Chondrocyte (in vitro differentiated cells): ENCODE results near the gene TSNAX. TPM values are rescaled to one million over a fixed set of nuclear protein-coding genes. Genes with fewer than 3 reads are reported as not detected.
"Not testable (repeated sequence)": the region's sequence is repeated elsewhere in the genome, so short reads cannot be mapped to it uniquely, and the experiment has no call there.

Source experiments
- DNase-seq: peaks from one replicate; pipeline ENCODE4 v3.0.0; 2021; ENCODE audit warnings: mixed read lengths, low spot score
- H3K27ac Mint-ChIP-seq: one replicate; pipeline ENCODE4 v1.8.0; 2021; ENCODE audit warnings: mild to moderate bottlenecking, moderate library complexity, mixed read lengths; ENCODE audit not compliant: unreplicated experiment
- H3K27me3 Mint-ChIP-seq: 2 replicates; pipeline ENCODE4 v1.8.0; 2021; ENCODE audit warnings: low read depth, mixed read lengths
- H3K36me3 Mint-ChIP-seq: 2 replicates; pipeline ENCODE4 v1.8.0; 2021; ENCODE audit warnings: low read depth, mixed read lengths
- H3K4me1 Mint-ChIP-seq: 2 replicates; pipeline ENCODE4 v1.8.0; 2021; ENCODE audit warnings: low read depth, mild to moderate bottlenecking, mixed read lengths
- H3K4me3 Mint-ChIP-seq: one replicate; pipeline ENCODE4 v1.8.0; 2021; ENCODE audit warnings: mild to moderate bottlenecking, moderate library complexity, mixed read lengths; ENCODE audit not compliant: unreplicated experiment
- H3K9me3 Mint-ChIP-seq: 2 replicates; pipeline ENCODE4 v1.8.0; 2021; ENCODE audit warnings: low read depth, mixed read lengths
- CTCF ChIP-seq: fragments of 200-600 bp; sonication (generic); IDR thresholded peaks from 2 replicates; pipeline ENCODE4 v1.5.0; 2021; ENCODE audit warnings: antibody characterized with exemption, mild to moderate bottlenecking, moderate library complexity
- total RNA-seq: library from RNA; stranded (reverse); gene quantifications from 3 replicates; pipeline ENCODE4 v1.2.1, GENCODE V29; 2021

The TSNAX gene
- total RNA-seq, 1 donor from 2014 or later = 36.8 TPM

GRCh38 chr1:231561647-231562383 lies 33.3 kb downstream of the TSNAX start:
- Mint-ChIP-seq H3K9me3 (no peaks in the 10 kb centered on the region), H3K27ac (no peak overlapping the region), H3K27me3 (no peaks in the 10 kb centered on the region), H3K36me3 (peaks cover 9% of the 10 kb centered on the region), H3K4me3 (no peak overlapping the region), H3K4me1 (peaks cover 14% of the 10 kb centered on the region)
- no peak for TF ChIP-seq CTCF
- DNase-seq = no peak

GRCh38 chr1:231563247-231563646 lies 34.8 kb downstream of the TSNAX start:
- DNase-seq = no peak
- Mint-ChIP-seq H3K27me3 (no peaks in the 10 kb centered on the region), H3K4me1 (peaks cover 8% of the 10 kb centered on the region), H3K36me3 (peaks cover 18% of the 10 kb centered on the region), H3K27ac (no peak overlapping the region), H3K4me3 (no peak overlapping the region), H3K9me3 (no peaks in the 10 kb centered on the region)
- TF ChIP-seq CTCF = no peak

GRCh38 chr1:231564373-231564772 lies 35.9 kb downstream of the TSNAX start:
- H3K27ac Mint-ChIP-seq = no peak overlapping the region
- no peak for DNase-seq
- no peak overlapping the region for H3K4me3 Mint-ChIP-seq
- no peaks in the 10 kb centered on the region for H3K9me3 Mint-ChIP-seq
- H3K4me1 Mint-ChIP-seq = peaks cover 3% of the 10 kb centered on the region
- H3K27me3 Mint-ChIP-seq = no peaks in the 10 kb centered on the region
- H3K36me3 Mint-ChIP-seq = peaks cover 18% of the 10 kb centered on the region
- no peak for TF ChIP-seq CTCF

GRCh38 chr1:231566496-231566895 lies 38.0 kb downstream of the TSNAX start:
- no peaks in the 10 kb centered on the region for H3K27me3 Mint-ChIP-seq
- no peak overlapping the region for H3K4me3 Mint-ChIP-seq
- TF ChIP-seq CTCF = no peak
- H3K9me3 Mint-ChIP-seq = no peaks in the 10 kb centered on the region
- H3K27ac Mint-ChIP-seq = no peak overlapping the region
- H3K4me1 Mint-ChIP-seq = peaks cover 3% of the 10 kb centered on the region
- no peak for DNase-seq
- peaks cover 20% of the 10 kb centered on the region for H3K36me3 Mint-ChIP-seq

GRCh38 chr1:231570262-231570661 lies 41.8 kb downstream of the TSNAX start:
- not testable (repeated sequence) for H3K4me3 Mint-ChIP-seq, DNase-seq, H3K27me3 Mint-ChIP-seq, H3K27ac Mint-ChIP-seq, H3K4me1 Mint-ChIP-seq, H3K9me3 Mint-ChIP-seq
- peaks cover 11% of the 10 kb centered on the region for H3K36me3 Mint-ChIP-seq

- no peak for TF ChIP-seq CTCF
- no peaks in the 10 kb centered on the region for H3K4me1 Mint-ChIP-seq
Observed at GRCh38 chr1:231571904-231572303, 43.4 kb downstream of the TSNAX start.

More at GRCh38 chr1:231571904-231572303, 43.4 kb downstream of the TSNAX start:
- Mint-ChIP-seq H3K4me3 (no peak overlapping the region), H3K27ac (no peak overlapping the region), H3K36me3 (peaks cover 11% of the 10 kb centered on the region), H3K27me3 (no peaks in the 10 kb centered on the region), H3K9me3 (no peaks in the 10 kb centered on the region)
- DNase-seq = no peak
